Parathyroid adenoma (tissue), 2 donors: ENCODE measurements around the gene NBAS.

Source experiments
- H2AFZ ChIP-seq: fragments of 300-600 bp; sonication (generic); one replicate; pipeline ENCODE4 v1.7.0; 2017; ENCODE audit warnings: antibody characterized with exemption, mild to moderate bottlenecking
- H3K27ac ChIP-seq: fragments of 300-600 bp; sonication (generic); one replicate; pipeline ENCODE4 v1.7.0; 2017
- H3K27me3 ChIP-seq: fragments of 300-600 bp; sonication (generic); one replicate; pipeline ENCODE4 v1.7.0; 2017; ENCODE audit warnings: low read length; ENCODE audit not compliant: control insufficient read depth, insufficient read depth
- H3K36me3 ChIP-seq: fragments of 300-600 bp; sonication (generic); one replicate; pipeline ENCODE4 v1.7.0; 2017; ENCODE audit warnings: low read length; ENCODE audit not compliant: control insufficient read depth, insufficient read depth
- H3K4me1 ChIP-seq: fragments of 300-600 bp; sonication (generic); one replicate; pipeline ENCODE4 v1.7.0; 2017; ENCODE audit warnings: control low read depth
- H3K4me2 ChIP-seq: fragments of 300-600 bp; sonication (generic); one replicate; pipeline ENCODE4 v1.7.0; 2017; ENCODE audit warnings: low read length
- H3K4me3 ChIP-seq: fragments of 300-600 bp; sonication (generic); one replicate; pipeline ENCODE4 v1.7.0; 2017; ENCODE audit warnings: low read depth, low read length
- H3K79me2 ChIP-seq: fragments of 300-600 bp; sonication (generic); one replicate; pipeline ENCODE4 v1.7.0; 2017; ENCODE audit warnings: control low read depth
- H3K9ac ChIP-seq: fragments of 300-600 bp; sonication (generic); one replicate; pipeline ENCODE4 v1.7.0; 2017; ENCODE audit warnings: mild to moderate bottlenecking
- H3K9me3 ChIP-seq: fragments of 300-600 bp; sonication (generic); one replicate; pipeline ENCODE4 v1.7.0; 2017; ENCODE audit warnings: low read length; ENCODE audit not compliant: control insufficient read depth
- CTCF ChIP-seq: fragments of 300-600 bp; sonication (generic); IDR thresholded peaks from one replicate; pipeline ENCODE4 v1.7.0; 2017; ENCODE audit warnings: antibody characterized with exemption, mild to moderate bottlenecking
- donor health status: primary hyperparathyroidism.

The NBAS gene

GRCh38 chr2:15557887-15558311, 3.2 kb downstream of the NBAS start:
- Histone ChIP-seq H3K27me3 (no peaks in the 10 kb centered on the region), H3K9ac (no peak overlapping the region), H3K4me3 (no peak overlapping the region), H3K36me3 (no peaks in the 10 kb centered on the region), H3K4me2 (no peak overlapping the region), H3K9me3 (no peaks in the 10 kb centered on the region), H3K4me1 (no peaks in the 10 kb centered on the region), H3K27ac (no peak overlapping the region), H3K79me2 (no peaks in the 10 kb centered on the region), H2AFZ (no peak overlapping the region)
- no peak for TF ChIP-seq CTCF

- no peak for TF ChIP-seq CTCF
- H3K27me3 ChIP-seq: no peaks in the 10 kb centered on the region
- no peak overlapping the region for H3K9ac ChIP-seq
- no peak overlapping the region for H3K4me3 ChIP-seq
- no peaks in the 10 kb centered on the region for H3K4me1 ChIP-seq
- H3K4me2 ChIP-seq: no peak overlapping the region
- H2AFZ ChIP-seq: no peak overlapping the region
- H3K79me2 ChIP-seq: no peaks in the 10 kb centered on the region
- no peak overlapping the region for H3K27ac ChIP-seq
- H3K9me3 ChIP-seq: no peaks in the 10 kb centered on the region
- no peaks in the 10 kb centered on the region for H3K36me3 ChIP-seq
Measured at GRCh38 chr2:15556311-15556930, 4.7 kb downstream of the NBAS start.

GRCh38 chr2:15555760-15556193, 5.4 kb downstream of the NBAS start:
- Histone ChIP-seq H3K27me3 (no peaks in the 10 kb centered on the region), H3K79me2 (no peaks in the 10 kb centered on the region), H3K27ac (no peak overlapping the region), H3K36me3 (no peaks in the 10 kb centered on the region), H3K9me3 (no peaks in the 10 kb centered on the region), H2AFZ (no peak overlapping the region), H3K9ac (no peak overlapping the region), H3K4me3 (no peak overlapping the region), H3K4me1 (no peaks in the 10 kb centered on the region), H3K4me2 (no peak overlapping the region)
- TF ChIP-seq CTCF: no peak

GRCh38 chr2:15554525-15555218, 6.5 kb downstream of the NBAS start:
- no peaks in the 10 kb centered on the region for H3K36me3 ChIP-seq
- no peak overlapping the region for H3K4me2 ChIP-seq
- no peaks in the 10 kb centered on the region for H3K79me2 ChIP-seq
- H3K27me3 ChIP-seq: no peaks in the 10 kb centered on the region
- no peak for TF ChIP-seq CTCF
- no peaks in the 10 kb centered on the region for H3K9me3 ChIP-seq
- no peak overlapping the region for H3K27ac ChIP-seq
- H2AFZ ChIP-seq: no peak overlapping the region
- H3K4me1 ChIP-seq: no peaks in the 10 kb centered on the region
- no peak overlapping the region for H3K9ac ChIP-seq
- H3K4me3 ChIP-seq: no peak overlapping the region

GRCh38 chr2:15553951-15554350, 7.2 kb downstream of the NBAS start:
- Histone ChIP-seq H3K27me3 (no peaks in the 10 kb centered on the region), H3K4me2 (no peak overlapping the region), H2AFZ (no peak overlapping the region), H3K4me1 (no peaks in the 10 kb centered on the region), H3K9me3 (no peaks in the 10 kb centered on the region), H3K9ac (no peak overlapping the region), H3K79me2 (no peaks in the 10 kb centered on the region), H3K4me3 (no peak overlapping the region), H3K36me3 (no peaks in the 10 kb centered on the region), H3K27ac (no peak overlapping the region)
- TF ChIP-seq CTCF: no peak
